WTC11 (cell line): ENCODE results near the gene INPP4B. TPM values are rescaled to one million over a fixed set of nuclear protein-coding genes. Genes with fewer than 3 reads are reported as not detected.

Source experiments
- ATAC-seq: fragments of 200-7000 bp; cut with Tn5 transposase; 2 replicates; pipeline ENCODE4 v1.10.0; 2021; ENCODE audit warnings: mild to moderate bottlenecking, moderate library complexity
- CTCF ChIA-PET: fragments of 300-600 bp; sonication (Branson Sonifier 250); formaldehyde crosslinking; loops from one replicate; lab custom pipeline; 2021; ENCODE audit warnings: antibody characterized with exemption; lab: Charles Lee
- POLR2A ChIA-PET: fragments of 350-600 bp; sonication (Branson Sonifier 250); formaldehyde crosslinking; loops from one replicate; lab custom pipeline; 2021; ENCODE audit warnings: antibody characterized with exemption; lab: Charles Lee
- DNase-seq: peaks from one replicate; pipeline ENCODE4 v3.0.0; 2021; ENCODE audit warnings: low spot score
- H3K27ac Mint-ChIP-seq: 2 replicates; pipeline ENCODE4 v1.8.0; 2021; ENCODE audit warnings: mixed read lengths
- H3K27me3 Mint-ChIP-seq: 2 replicates; pipeline ENCODE4 v1.8.0; 2021; ENCODE audit warnings: low read depth, mild to moderate bottlenecking, moderate library complexity, mixed read lengths
- H3K36me3 Mint-ChIP-seq: 2 replicates; pipeline ENCODE4 v1.8.0; 2021; ENCODE audit warnings: mixed read lengths
- H3K4me1 Mint-ChIP-seq: 2 replicates; pipeline ENCODE4 v1.8.0; 2022; ENCODE audit warnings: mixed read lengths
- H3K4me3 Mint-ChIP-seq: 2 replicates; pipeline ENCODE4 v1.8.0; 2021; ENCODE audit warnings: mild to moderate bottlenecking, moderate library complexity, mixed read lengths
- H3K9me3 Mint-ChIP-seq: 2 replicates; pipeline ENCODE4 v1.8.0; 2021; ENCODE audit warnings: mixed read lengths
- AR ChIP-seq: fragments of 250-450 bp; sonication (Bioruptor Pico); IDR thresholded peaks from 2 replicates; pipeline ENCODE4 v1.9.0; 2021; ENCODE audit warnings: mild to moderate bottlenecking
- ARID4B ChIP-seq: sonication (generic); formaldehyde crosslinking; IDR thresholded peaks from 2 replicates; pipeline ENCODE4 v1.8.0; 2023; ENCODE audit warnings: missing genetic modification reagents, mild to moderate bottlenecking, borderline replicate concordance
- CDX4 ChIP-seq: fragments of 250-450 bp; sonication (Bioruptor Pico); IDR thresholded peaks from 2 replicates; pipeline ENCODE4 v1.9.0; 2021; ENCODE audit warnings: moderate library complexity, mild to moderate bottlenecking, inconsistent platforms, borderline replicate concordance
- CREM ChIP-seq: sonication (generic); formaldehyde crosslinking; IDR thresholded peaks from 2 replicates; pipeline ENCODE4 v1.8.1; 2022; ENCODE audit warnings: mild to moderate bottlenecking, missing genetic modification reagents, moderate library complexity
- E2F1 ChIP-seq: sonication (generic); formaldehyde crosslinking; IDR thresholded peaks from 2 replicates; pipeline ENCODE4 v1.8.0; 2022; ENCODE audit warnings: mild to moderate bottlenecking, missing genetic modification reagents
- EMX1 ChIP-seq: fragments of 250-450 bp; sonication (Bioruptor Pico); IDR thresholded peaks from 2 replicates; pipeline ENCODE4 v1.8.0; 2021; ENCODE audit warnings: mild to moderate bottlenecking
- ERG ChIP-seq: fragments of 250-450 bp; sonication (Bioruptor Pico); IDR thresholded peaks from 2 replicates; pipeline ENCODE4 v1.8.0; 2021; ENCODE audit warnings: mild to moderate bottlenecking
- ETV6 ChIP-seq: sonication (generic); formaldehyde crosslinking; IDR thresholded peaks from 2 replicates; pipeline ENCODE4 v1.8.1; 2022; ENCODE audit warnings: mild to moderate bottlenecking, missing genetic modification reagents
- FOXP1 ChIP-seq: sonication (generic); formaldehyde crosslinking; IDR thresholded peaks from 2 replicates; pipeline ENCODE4 v1.8.0; 2022; ENCODE audit warnings: missing genetic modification reagents, mild to moderate bottlenecking, moderate library complexity, borderline replicate concordance
- HMGXB4 ChIP-seq: sonication (generic); formaldehyde crosslinking; IDR thresholded peaks from 2 replicates; pipeline ENCODE4 v1.8.1; 2023; ENCODE audit warnings: mild to moderate bottlenecking, moderate library complexity, missing genetic modification reagents
- IRF2 ChIP-seq: sonication (generic); formaldehyde crosslinking; IDR thresholded peaks from 2 replicates; pipeline ENCODE4 v1.8.0; 2022; ENCODE audit warnings: low read depth, missing genetic modification reagents, borderline replicate concordance
- JAZF1 ChIP-seq: fragments of 250-450 bp; sonication (Bioruptor Pico); IDR thresholded peaks from 2 replicates; pipeline ENCODE4 v1.9.0; 2021; ENCODE audit warnings: moderate library complexity, mild to moderate bottlenecking, inconsistent platforms
- NFE2L1 ChIP-seq: sonication (generic); formaldehyde crosslinking; IDR thresholded peaks from 2 replicates; pipeline ENCODE4 v1.8.1; 2023; ENCODE audit warnings: missing genetic modification reagents
- NFYB ChIP-seq: sonication (generic); formaldehyde crosslinking; conservative IDR thresholded peaks from 2 replicates; pipeline ENCODE4 v1.8.0; 2022; ENCODE audit warnings: low read depth, missing genetic modification reagents
- PREB ChIP-seq: sonication (generic); formaldehyde crosslinking; IDR thresholded peaks from 2 replicates; pipeline ENCODE4 v1.8.1; 2022; ENCODE audit warnings: mild to moderate bottlenecking, missing genetic modification reagents, moderate library complexity, borderline replicate concordance
- PRRX2 ChIP-seq: fragments of 250-450 bp; sonication (Bioruptor Pico); IDR thresholded peaks from 2 replicates; pipeline ENCODE4 v1.8.0; 2021; ENCODE audit warnings: mild to moderate bottlenecking
- USF2 ChIP-seq: sonication (generic); formaldehyde crosslinking; IDR thresholded peaks from 2 replicates; pipeline ENCODE4 v1.8.1; 2023; ENCODE audit warnings: mild to moderate bottlenecking, missing genetic modification reagents, moderate library complexity
- ZMAT4 ChIP-seq: fragments of 250-450 bp; sonication (Bioruptor Pico); IDR thresholded peaks from 2 replicates; pipeline ENCODE4 v1.9.0; 2021; ENCODE audit warnings: mild to moderate bottlenecking
- ZNF219 ChIP-seq: sonication (generic); formaldehyde crosslinking; IDR thresholded peaks from 2 replicates; pipeline ENCODE4 v1.8.0; 2023; ENCODE audit warnings: missing genetic modification reagents, mild to moderate bottlenecking, borderline replicate concordance
- total RNA-seq: library from RNA; stranded (reverse); gene quantifications from 3 replicates; pipeline ENCODE4 v1.2.3, GENCODE V29; 2021

The INPP4B gene
- total RNA-seq, 1 experiment from 2014 or later: 0.92 TPM

- TF ChIP-seq PREB (CRISPR knock-in tag): no peak
- no peak for TF ChIP-seq ARID4B (CRISPR knock-in tag)
- no peak for TF ChIP-seq EMX1
- no peak for TF ChIP-seq NFYB (CRISPR knock-in tag)
- no peak for TF ChIP-seq JAZF1
- no peak for TF ChIP-seq CDX4 (CRISPR knock-in tag)
- TF ChIP-seq PRRX2: no peak
- TF ChIP-seq CREM: no peak
- no peak for TF ChIP-seq ETV6 (CRISPR knock-in tag)
- no peak for TF ChIP-seq IRF2 (CRISPR knock-in tag)
These were observed 500.2 kb downstream of the INPP4B start (continued) for GRCh38 chr4:142345924-142346323.

- POLR2A ChIA-PET: no interaction called here
- CTCF ChIA-PET: no interaction called here
- ATAC-seq: no peak
- TF ChIP-seq FOXP1 (CRISPR knock-in tag) (no peak), HMGXB4 (CRISPR knock-in tag) (no peak), USF2 (CRISPR knock-in tag) (no peak), ZNF219 (CRISPR knock-in tag) (no peak), PREB (CRISPR knock-in tag) (no peak), NFE2L1 (CRISPR knock-in tag) (no peak), ERG (no peak), ZMAT4 (CRISPR knock-in tag) (no peak), AR (CRISPR knock-in tag) (no peak), E2F1 (no peak), NFYB (CRISPR knock-in tag) (no peak)
These were observed 504.8 kb downstream of the INPP4B start for GRCh38 chr4:142341268-142341667.

More at GRCh38 chr4:142341268-142341667, 504.8 kb downstream of the INPP4B start:
- peaks cover 6% of the 10 kb centered on the region for H3K4me1 Mint-ChIP-seq
- no peak overlapping the region for H3K4me3 Mint-ChIP-seq
- H3K9me3 Mint-ChIP-seq: peaks cover 13% of the 10 kb centered on the region
- no peaks in the 10 kb centered on the region for H3K27me3 Mint-ChIP-seq
- no peak overlapping the region for H3K27ac Mint-ChIP-seq
- H3K36me3 Mint-ChIP-seq: no peaks in the 10 kb centered on the region
- no peak for DNase-seq
